Cardiac muscle cell (in vitro differentiated cells and primary cell): Measurements from ENCODE around the gene PGBD2. TPM values are rescaled to one million over a fixed set of nuclear protein-coding genes. Genes with fewer than 3 reads are reported as not detected.

Source experiments
- DNase-seq, 2 donors: peaks; one replicate each; pipeline versions ENCODE4 v3.0.0 to v3.0.0-alpha.2; 2010 to 2017; ENCODE audit warnings: low read depth in 1 of 2, low spot score in 1 of 2
- H3K27ac ChIP-seq: fragments of 200-600 bp; sonication (generic); 2 replicates; pipeline ENCODE4 v1.5.1; 2016
- H3K27me3 ChIP-seq: fragments of 200-600 bp; sonication (generic); 2 replicates; pipeline ENCODE4 v1.6.0; 2016; ENCODE audit warnings: control low read depth
- H3K36me3 ChIP-seq: fragments of 200-600 bp; sonication (generic); 2 replicates; pipeline ENCODE4 v1.5.1; 2016; ENCODE audit warnings: control low read depth
- H3K4me1 ChIP-seq: fragments of 200-600 bp; sonication (generic); 2 replicates; pipeline ENCODE4 v1.8.1; 2017; ENCODE audit warnings: low read depth, mild to moderate bottlenecking, mixed run types
- H3K4me3 ChIP-seq: fragments of 200-600 bp; sonication (generic); 2 replicates; pipeline ENCODE4 v1.5.1; 2016; ENCODE audit warnings: mild to moderate bottlenecking
- H3K9me3 ChIP-seq: fragments of 200-600 bp; sonication (generic); 2 replicates; pipeline ENCODE4 v1.5.1; 2017; ENCODE audit warnings: low read depth, mild to moderate bottlenecking, control low read depth
- CTCF ChIP-seq: IDR thresholded peaks from 2 replicates; pipeline ENCODE4 v1.5.1; 2012; ENCODE audit warnings: low read depth, mild to moderate bottlenecking, low read length
- polyA plus RNA-seq: library from polyadenylated mRNA; unstranded; fragments of >200 nt; fragmentation: Nextera tagmentation; extraction: Ambion mirVana; gene quantifications from 2 replicates; pipeline ENCODE4 v1.2.1, GENCODE V29; 2016
- total RNA-seq: library from RNA; depleted of rRNA; stranded (reverse); fragments of >200 nt; gene quantifications from 2 replicates; pipeline ENCODE4 v1.2.3, GENCODE V29; 2016

PGBD2 gene
- total and polyA plus RNA-seq, 2 experiments from 2014 or later = 4.0 to 5.8 TPM

GRCh38 chr1:248860007-248860406, 46.0 kb upstream of the PGBD2 start:
- Histone ChIP-seq H3K9me3 (no peaks in the 10 kb centered on the region), H3K27me3 (peaks cover 13% of the 10 kb centered on the region), H3K36me3 (no peaks in the 10 kb centered on the region), H3K27ac (no peak overlapping the region), H3K4me1 (peaks cover 22% of the 10 kb centered on the region), H3K4me3 (no peak overlapping the region)
- no peak for TF ChIP-seq CTCF
- no peak for DNase-seq

GRCh38 chr1:248861616-248862015, 44.4 kb upstream of the PGBD2 start:
- H3K4me3 ChIP-seq = no peak overlapping the region
- peaks cover 13% of the 10 kb centered on the region for H3K27me3 ChIP-seq
- peaks cover 22% of the 10 kb centered on the region for H3K4me1 ChIP-seq
- no peak overlapping the region for H3K27ac ChIP-seq
- no peaks in the 10 kb centered on the region for H3K36me3 ChIP-seq
- H3K9me3 ChIP-seq = no peaks in the 10 kb centered on the region
- no peak for TF ChIP-seq CTCF
- no peak for DNase-seq

GRCh38 chr1:248862695-248862997, 43.4 kb upstream of the PGBD2 start:
- peaks cover 21% of the 10 kb centered on the region for H3K4me1 ChIP-seq
- peak overlapping the region; percentile 1 for H3K27ac ChIP-seq
- no peaks in the 10 kb centered on the region for H3K9me3 ChIP-seq

GRCh38 chr1:248862998-248863881, 42.8 kb upstream of the PGBD2 start:
- Histone ChIP-seq H3K4me3 (peak overlapping the region; percentile 42), H3K9me3 (no peaks in the 10 kb centered on the region), H3K4me1 (peaks cover 15% of the 10 kb centered on the region), H3K27ac (peak overlapping the region; percentile 1), H3K36me3 (no peaks in the 10 kb centered on the region), H3K27me3 (peaks cover 13% of the 10 kb centered on the region)
- no peak for TF ChIP-seq CTCF
- peak; percentile 84 to 94 for DNase-seq

More at GRCh38 chr1:248862695-248862997, 43.4 kb upstream of the PGBD2 start:
- no peak for TF ChIP-seq CTCF
- peak overlapping the region; percentile 42 for H3K4me3 ChIP-seq
- no peak for DNase-seq
- H3K27me3 ChIP-seq = peaks cover 13% of the 10 kb centered on the region
- H3K36me3 ChIP-seq = no peaks in the 10 kb centered on the region

GRCh38 chr1:248871837-248872401, 34.1 kb upstream of the PGBD2 start:
- Histone ChIP-seq H3K4me1 (no peaks in the 10 kb centered on the region), H3K27me3 (no peaks in the 10 kb centered on the region), H3K27ac (peak overlapping the region; percentile 94), H3K4me3 (peak overlapping the region; percentile 44), H3K9me3 (no peaks in the 10 kb centered on the region), H3K36me3 (no peaks in the 10 kb centered on the region)
- DNase-seq = no peak
- no peak for TF ChIP-seq CTCF
